Ishikawa (cell line): ENCODE results near the gene SELENOW.

Source experiments
- CEBPB ChIP-seq: IDR thresholded peaks from 2 replicates; pipeline ENCODE4 v1.6.1; 2012
- CREB1 ChIP-seq: IDR thresholded peaks from 2 replicates; pipeline ENCODE4 v1.6.1; 2012; ENCODE audit warnings: low read depth
- EGR1 ChIP-seq: IDR thresholded peaks from 2 replicates; pipeline ENCODE4 v1.6.1; 2012
- EP300 ChIP-seq: IDR thresholded peaks from 2 replicates; pipeline ENCODE4 v1.6.1; 2012; ENCODE audit warnings: borderline replicate concordance
- FOXM1 ChIP-seq: IDR thresholded peaks from 2 replicates; pipeline ENCODE4 v1.6.1; 2012; ENCODE audit warnings: low read depth, borderline replicate concordance
- NFIC ChIP-seq: IDR thresholded peaks from 2 replicates; pipeline ENCODE4 v1.6.1; 2012
- RAD21 ChIP-seq: IDR thresholded peaks from 2 replicates; pipeline ENCODE4 v1.6.1; 2012; ENCODE audit warnings: low read depth
- REST ChIP-seq: IDR thresholded peaks from 2 replicates; pipeline ENCODE4 v1.6.1; 2012; ENCODE audit warnings: low read depth, mild to moderate bottlenecking
- TAF1 ChIP-seq: IDR thresholded peaks from 2 replicates; pipeline ENCODE4 v1.6.1; 2012; ENCODE audit warnings: low read depth, mild to moderate bottlenecking
- TCF12 ChIP-seq: IDR thresholded peaks from 2 replicates; pipeline ENCODE4 v1.6.1; 2012; ENCODE audit warnings: low read depth
- TEAD4 ChIP-seq: IDR thresholded peaks from 2 replicates; pipeline ENCODE4 v1.6.1; 2012
- YY1 ChIP-seq: IDR thresholded peaks from 2 replicates; pipeline ENCODE4 v1.6.1; 2012; ENCODE audit warnings: low read depth
- ZBTB7A ChIP-seq: IDR thresholded peaks from 2 replicates; pipeline ENCODE4 v1.6.1; 2012; ENCODE audit warnings: low read depth
- TF ChIP-seq, protein P1 (sequence below): IDR thresholded peaks from 2 replicates; pipeline ENCODE4 v1.6.1; 2012
- TF ChIP-seq, protein P2 (sequence below): IDR thresholded peaks from 2 replicates; pipeline ENCODE4 v1.6.1; 2012

Gene SELENOW

DNA sequence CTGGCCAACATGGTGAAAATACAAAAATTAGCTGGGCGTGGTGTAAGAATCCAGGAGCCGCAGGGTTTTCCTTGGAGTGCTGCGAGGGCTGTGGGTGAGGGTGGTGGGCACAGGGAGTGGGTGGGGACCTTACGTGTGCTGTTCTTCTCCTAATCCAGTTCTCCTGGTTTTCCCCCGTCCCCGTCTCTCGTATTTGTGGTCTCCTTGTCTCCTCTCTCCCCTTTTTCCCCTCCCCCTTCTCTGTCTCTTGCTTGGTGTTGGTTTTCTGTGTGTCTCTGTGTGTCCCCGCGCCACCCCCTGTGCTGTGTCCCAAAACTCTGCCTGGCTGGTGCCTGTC, 1.7 kb downstream of the SELENOW start:
- TF ChIP-seq YY1 (no peak), CEBPB (no peak), TAF1 (no peak)

- TF ChIP-seq, protein P1, sequence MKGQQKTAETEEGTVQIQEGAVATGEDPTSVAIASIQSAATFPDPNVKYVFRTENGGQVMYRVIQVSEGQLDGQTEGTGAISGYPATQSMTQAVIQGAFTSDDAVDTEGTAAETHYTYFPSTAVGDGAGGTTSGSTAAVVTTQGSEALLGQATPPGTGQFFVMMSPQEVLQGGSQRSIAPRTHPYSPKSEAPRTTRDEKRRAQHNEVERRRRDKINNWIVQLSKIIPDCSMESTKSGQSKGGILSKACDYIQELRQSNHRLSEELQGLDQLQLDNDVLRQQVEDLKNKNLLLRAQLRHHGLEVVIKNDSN = 0 out of 2 replicates have a peak, but pooled peaks have one; percentile 13
- no peak for TF ChIP-seq TEAD4
These were observed 3.2 kb downstream of the SELENOW start for GRCh38 chr19:47781590-47782262.

DNA sequence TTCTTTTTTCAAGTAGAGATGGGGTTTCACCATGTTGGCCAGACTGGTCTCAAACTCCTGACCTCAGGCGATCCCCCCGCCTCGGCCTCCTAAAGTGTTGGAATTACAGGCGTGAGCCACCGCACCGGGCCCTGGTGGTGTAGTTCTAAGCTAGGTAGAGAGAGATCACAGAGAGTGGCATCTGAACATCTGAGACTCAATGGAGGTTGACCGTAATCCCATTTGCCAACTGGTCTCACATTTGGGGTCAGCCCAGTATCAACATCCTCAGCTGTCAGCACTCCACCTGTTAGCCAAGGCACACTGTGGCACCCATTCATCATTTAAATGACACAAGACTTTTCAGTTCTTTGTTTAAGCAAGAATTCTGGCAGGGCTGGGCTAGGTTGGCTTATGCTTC, 8.1 kb downstream of the SELENOW start:
- TF ChIP-seq, protein P2, sequence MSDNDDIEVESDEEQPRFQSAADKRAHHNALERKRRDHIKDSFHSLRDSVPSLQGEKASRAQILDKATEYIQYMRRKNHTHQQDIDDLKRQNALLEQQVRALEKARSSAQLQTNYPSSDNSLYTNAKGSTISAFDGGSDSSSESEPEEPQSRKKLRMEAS = no peak
- TF ChIP-seq TCF12 = no peak
- no peak for TF ChIP-seq EP300
- TF ChIP-seq, protein P1 = no peak
- TF ChIP-seq FOXM1 = no peak
- no peak for TF ChIP-seq ZBTB7A
- TF ChIP-seq RAD21 = no peak
- no peak for TF ChIP-seq NFIC
- no peak for TF ChIP-seq REST
- no peak for TF ChIP-seq CEBPB
- no peak for TF ChIP-seq TAF1
- TF ChIP-seq YY1 = no peak
- TF ChIP-seq CREB1 = no peak
- no peak for TF ChIP-seq TEAD4
- TF ChIP-seq EGR1 = no peak

- TF ChIP-seq EGR1 = peak; percentile 54; the same call in 1 of the 2 replicates
- TF ChIP-seq, protein P2 = peak; percentile 45
These were observed 11.3 kb downstream of the SELENOW start for GRCh38 chr19:47789811-47790210.

- TF ChIP-seq RAD21 = peak; percentile 60
- TF ChIP-seq NFIC = no peak
- TF ChIP-seq ZBTB7A = peak; percentile 68; the same call in 1 of the 2 replicates
- TF ChIP-seq FOXM1 = no peak
- TF ChIP-seq YY1 = no peak
- no peak for TF ChIP-seq EP300
These were observed 11.9 kb downstream of the SELENOW start for GRCh38 chr19:47790398-47790814.

GRCh38 chr19:47792616-47793015, 14.1 kb downstream of the SELENOW start:
- no peak for TF ChIP-seq FOXM1
- no peak for TF ChIP-seq EP300
- no peak for TF ChIP-seq TAF1
- no peak for TF ChIP-seq EGR1
- TF ChIP-seq NFIC = no peak
- no peak for TF ChIP-seq TEAD4
- TF ChIP-seq, protein P2 = no peak
- TF ChIP-seq CEBPB = no peak
- TF ChIP-seq RAD21 = no peak
- TF ChIP-seq, protein P1 = no peak
- TF ChIP-seq ZBTB7A = no peak
- TF ChIP-seq TCF12 = no peak
- no peak for TF ChIP-seq REST
- no peak for TF ChIP-seq CREB1
